Measurements from ENCODE around the gene CLTA. TPM values are rescaled to one million over a fixed set of nuclear protein-coding genes. Genes with fewer than 3 reads are reported as not detected.

The CLTA gene
- total RNA-seq, 1 donor from 2014 or later, result 424 TPM

DNA sequence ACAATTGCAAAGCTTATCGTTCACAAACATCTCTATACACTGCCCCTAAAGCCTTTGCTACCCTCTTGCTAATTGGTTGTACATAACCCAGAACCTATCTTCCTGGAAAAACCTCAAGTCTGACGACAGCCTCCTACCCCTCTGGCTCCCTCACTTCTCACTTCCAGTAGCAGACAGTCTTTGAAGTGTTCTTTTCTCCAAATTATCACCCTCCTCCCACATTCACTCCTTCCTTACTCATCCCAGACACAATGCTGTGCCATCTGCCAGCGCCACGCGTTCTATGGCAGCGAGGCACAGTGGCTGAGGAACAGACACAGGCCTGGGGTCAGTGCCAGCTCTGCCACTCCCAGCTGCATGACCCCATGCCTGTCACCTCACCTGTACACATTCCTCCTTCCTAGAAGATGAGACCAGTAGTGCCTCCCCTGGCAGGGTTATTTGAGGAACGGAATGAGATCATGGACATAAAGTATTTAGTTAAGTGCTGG, 27.7 kb downstream of the CLTA start:
- peaks cover 12% of the 10 kb centered on the region for H3K9me3 Mint-ChIP-seq (ENCODE audit: unreplicated experiment)
- no peak overlapping the region for H2AFZ ChIP-seq (ENCODE audit: low read depth, low read length)
- H3K4me1 ChIP-seq (ENCODE audit: insufficient read depth, low read length), result no peaks in the 10 kb centered on the region
- H3K9ac ChIP-seq (ENCODE audit: low read length), result no peak overlapping the region
- H3K36me3 Mint-ChIP-seq (ENCODE audit: low read depth, unreplicated experiment), result peaks cover 31% of the 10 kb centered on the region
- H3K79me2 ChIP-seq (ENCODE audit: insufficient read depth, low read length), result peaks cover 21% of the 10 kb centered on the region
- H3K9me3 ChIP-seq (ENCODE audit: insufficient read depth, low read depth, low read length), result no peaks in the 10 kb centered on the region
- DNase-seq (ENCODE audit: low read depth), result no peak
- H3K36me3 ChIP-seq (ENCODE audit: insufficient read depth, low read length), result peaks cover 40% of the 10 kb centered on the region
- no peak overlapping the region for H3K4me3 Mint-ChIP-seq (ENCODE audit: unreplicated experiment)
- FAIRE-seq, result no peak
- peaks cover 52% of the 10 kb centered on the region for H4K20me1 ChIP-seq (ENCODE audit: insufficient read depth, low read length)
- H3K27ac ChIP-seq (ENCODE audit: low read depth, low read length), result no peak overlapping the region
- H3K27me3 Mint-ChIP-seq (ENCODE audit: low read depth, unreplicated experiment), result no peaks in the 10 kb centered on the region
- H3K27me3 ChIP-seq (ENCODE audit: insufficient read depth, low read length), result no peaks in the 10 kb centered on the region
- TF ChIP-seq, protein P1, sequence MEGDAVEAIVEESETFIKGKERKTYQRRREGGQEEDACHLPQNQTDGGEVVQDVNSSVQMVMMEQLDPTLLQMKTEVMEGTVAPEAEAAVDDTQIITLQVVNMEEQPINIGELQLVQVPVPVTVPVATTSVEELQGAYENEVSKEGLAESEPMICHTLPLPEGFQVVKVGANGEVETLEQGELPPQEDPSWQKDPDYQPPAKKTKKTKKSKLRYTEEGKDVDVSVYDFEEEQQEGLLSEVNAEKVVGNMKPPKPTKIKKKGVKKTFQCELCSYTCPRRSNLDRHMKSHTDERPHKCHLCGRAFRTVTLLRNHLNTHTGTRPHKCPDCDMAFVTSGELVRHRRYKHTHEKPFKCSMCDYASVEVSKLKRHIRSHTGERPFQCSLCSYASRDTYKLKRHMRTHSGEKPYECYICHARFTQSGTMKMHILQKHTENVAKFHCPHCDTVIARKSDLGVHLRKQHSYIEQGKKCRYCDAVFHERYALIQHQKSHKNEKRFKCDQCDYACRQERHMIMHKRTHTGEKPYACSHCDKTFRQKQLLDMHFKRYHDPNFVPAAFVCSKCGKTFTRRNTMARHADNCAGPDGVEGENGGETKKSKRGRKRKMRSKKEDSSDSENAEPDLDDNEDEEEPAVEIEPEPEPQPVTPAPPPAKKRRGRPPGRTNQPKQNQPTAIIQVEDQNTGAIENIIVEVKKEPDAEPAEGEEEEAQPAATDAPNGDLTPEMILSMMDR (IDR thresholded peaks at IDR 0.05; ENCODE audit: insufficient read depth, low read depth, low read length), result no peak
- no peak for TF ChIP-seq EZH2 (IDR thresholded peaks at IDR 0.05; ENCODE audit: insufficient read depth, low read length)
- no peak overlapping the region for H3K27ac Mint-ChIP-seq (ENCODE audit: unreplicated experiment)
- no peak overlapping the region for H3K4me2 ChIP-seq (ENCODE audit: low read length)
- H3K4me1 Mint-ChIP-seq (ENCODE audit: low read depth, unreplicated experiment), result peaks cover 18% of the 10 kb centered on the region
- no peak overlapping the region for H3K4me3 ChIP-seq (ENCODE audit: insufficient read depth, low read depth, low read length)

DNA sequence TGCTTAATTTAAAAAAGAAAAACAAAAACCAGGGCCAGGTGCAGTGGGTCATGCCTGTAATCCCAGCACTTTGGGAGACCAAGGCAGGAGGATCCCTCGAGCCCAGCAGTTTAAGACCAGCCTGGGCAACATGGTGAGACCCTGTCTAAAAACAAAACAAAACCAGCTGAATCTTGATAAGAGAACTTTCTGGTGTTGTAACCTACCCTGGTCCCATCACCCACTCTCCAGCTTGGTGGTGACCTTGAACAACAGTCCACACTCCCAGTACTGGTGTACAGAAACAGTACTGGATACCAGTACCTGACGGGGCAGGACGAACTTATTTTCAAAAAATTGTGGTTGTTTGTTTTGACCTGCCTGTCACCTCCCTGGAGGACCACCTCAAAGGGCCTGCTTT, 30.9 kb downstream of the CLTA start:
- H3K27me3 ChIP-seq (ENCODE audit: insufficient read depth, low read length), result no peaks in the 10 kb centered on the region
- no peaks in the 10 kb centered on the region for H3K27me3 Mint-ChIP-seq (ENCODE audit: low read depth, unreplicated experiment)
- FAIRE-seq, result no peak
- no peak overlapping the region for H3K4me2 ChIP-seq (ENCODE audit: low read length)
- no peak for DNase-seq (ENCODE audit: low read depth)
- H2AFZ ChIP-seq (ENCODE audit: low read depth, low read length), result no peak overlapping the region
- peaks cover 42% of the 10 kb centered on the region for H3K36me3 Mint-ChIP-seq (ENCODE audit: low read depth, unreplicated experiment)
- H3K27ac ChIP-seq (ENCODE audit: low read depth, low read length), result no peak overlapping the region
- H3K4me1 Mint-ChIP-seq (ENCODE audit: low read depth, unreplicated experiment), result peaks cover 4% of the 10 kb centered on the region
- no peaks in the 10 kb centered on the region for H3K9me3 ChIP-seq (ENCODE audit: insufficient read depth, low read depth, low read length)
- H3K4me3 Mint-ChIP-seq (ENCODE audit: unreplicated experiment), result no peak overlapping the region
- H3K4me3 ChIP-seq (ENCODE audit: insufficient read depth, low read depth, low read length), result no peak overlapping the region
- peaks cover 35% of the 10 kb centered on the region for H4K20me1 ChIP-seq (ENCODE audit: insufficient read depth, low read length)
- no peaks in the 10 kb centered on the region for H3K4me1 ChIP-seq (ENCODE audit: insufficient read depth, low read length)
- H3K36me3 ChIP-seq (ENCODE audit: insufficient read depth, low read length), result peaks cover 35% of the 10 kb centered on the region
- TF ChIP-seq, protein P1 (IDR thresholded peaks at IDR 0.05; ENCODE audit: insufficient read depth, low read depth, low read length), result no peak
- TF ChIP-seq EZH2 (IDR thresholded peaks at IDR 0.05; ENCODE audit: insufficient read depth, low read length), result no peak
- H3K9me3 Mint-ChIP-seq (ENCODE audit: unreplicated experiment), result peaks cover 12% of the 10 kb centered on the region
- H3K27ac Mint-ChIP-seq (ENCODE audit: unreplicated experiment), result no peak overlapping the region
- H3K79me2 ChIP-seq (ENCODE audit: insufficient read depth, low read length), result peaks cover 8% of the 10 kb centered on the region
- H3K9ac ChIP-seq (ENCODE audit: low read length), result no peak overlapping the region

DNA sequence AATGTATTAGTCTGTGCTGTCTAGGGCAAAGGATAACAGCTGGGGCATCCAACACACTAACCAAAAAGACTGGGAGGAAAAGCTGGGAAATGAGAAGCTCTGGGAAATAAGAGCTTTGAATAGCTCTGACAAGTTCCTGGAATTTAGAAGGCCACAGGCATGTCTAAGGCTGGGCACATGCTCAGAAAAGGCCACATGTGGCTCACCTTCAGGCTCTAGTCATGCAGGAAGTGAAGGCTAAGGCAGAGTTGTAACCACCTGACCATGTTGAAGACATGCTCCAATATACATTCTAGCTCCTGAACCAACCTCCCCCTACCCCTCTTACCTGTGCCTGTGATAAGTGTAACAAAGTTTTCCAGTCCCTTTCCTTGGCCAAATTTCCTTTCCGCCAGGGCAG, 31.7 kb downstream of the CLTA start:
- no peak overlapping the region for H3K27ac Mint-ChIP-seq (ENCODE audit: unreplicated experiment)
- peaks cover 39% of the 10 kb centered on the region for H3K36me3 ChIP-seq (ENCODE audit: insufficient read depth, low read length)
- peaks cover 44% of the 10 kb centered on the region for H3K36me3 Mint-ChIP-seq (ENCODE audit: low read depth, unreplicated experiment)
- no peak for FAIRE-seq
- H3K4me3 ChIP-seq (ENCODE audit: insufficient read depth, low read depth, low read length), result no peak overlapping the region
- H3K4me1 ChIP-seq (ENCODE audit: insufficient read depth, low read length), result no peaks in the 10 kb centered on the region
- no peak for TF ChIP-seq EZH2 (IDR thresholded peaks at IDR 0.05; ENCODE audit: insufficient read depth, low read length)
- TF ChIP-seq, protein P1 (IDR thresholded peaks at IDR 0.05; ENCODE audit: insufficient read depth, low read depth, low read length), result no peak
- H3K27me3 Mint-ChIP-seq (ENCODE audit: low read depth, unreplicated experiment), result no peaks in the 10 kb centered on the region
- peak; percentile 33 for DNase-seq (ENCODE audit: low read depth)
- peaks cover 5% of the 10 kb centered on the region for H3K79me2 ChIP-seq (ENCODE audit: insufficient read depth, low read length)
- H3K9me3 Mint-ChIP-seq (ENCODE audit: unreplicated experiment), result peaks cover 12% of the 10 kb centered on the region
- H3K9ac ChIP-seq (ENCODE audit: low read length), result no peak overlapping the region
- no peaks in the 10 kb centered on the region for H3K27me3 ChIP-seq (ENCODE audit: insufficient read depth, low read length)
- no peak overlapping the region for H3K27ac ChIP-seq (ENCODE audit: low read depth, low read length)
- no peak overlapping the region for H2AFZ ChIP-seq (ENCODE audit: low read depth, low read length)
- H3K4me1 Mint-ChIP-seq (ENCODE audit: low read depth, unreplicated experiment), result peaks cover 4% of the 10 kb centered on the region
- H4K20me1 ChIP-seq (ENCODE audit: insufficient read depth, low read length), result peaks cover 30% of the 10 kb centered on the region
- H3K9me3 ChIP-seq (ENCODE audit: insufficient read depth, low read depth, low read length), result no peaks in the 10 kb centered on the region
- no peak overlapping the region for H3K4me2 ChIP-seq (ENCODE audit: low read length)
- H3K4me3 Mint-ChIP-seq (ENCODE audit: unreplicated experiment), result no peak overlapping the region
